ENCODE data around the gene ARL3. TPM values are rescaled to one million over a fixed set of nuclear protein-coding genes. Genes with fewer than 3 reads are reported as not detected.

ARL3 gene
- total RNA-seq, 1 experiment from 2014 or later = 13.3 TPM

DNA sequence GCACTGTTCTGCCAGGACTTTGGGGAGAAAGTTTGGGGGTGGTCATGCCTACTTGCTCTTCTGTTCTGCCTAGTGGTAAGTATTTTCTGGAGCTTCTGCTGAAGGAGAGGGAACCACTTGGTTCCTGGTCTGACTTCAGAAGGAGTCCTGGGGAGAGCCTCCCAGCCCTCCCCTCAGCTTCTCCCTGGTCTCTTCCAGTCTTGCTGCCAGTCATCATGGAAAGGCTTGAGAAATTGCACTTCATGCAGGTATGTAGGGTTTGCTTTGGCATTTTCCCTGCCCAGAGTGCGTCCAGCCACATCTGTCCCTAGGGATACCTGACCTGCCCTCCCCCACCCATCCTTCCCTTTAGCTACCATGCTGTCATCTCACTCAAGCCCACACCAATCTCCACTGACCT lies 18.5 kb upstream of the ARL3 start (continued):
- TF ChIP-seq E2F5 (CRISPR knock-in tag; IDR thresholded peaks at IDR 0.05) (no peak), TEAD1 (CRISPR knock-in tag; IDR thresholded peaks at IDR 0.05) (no peak), ZNF671 (CRISPR knock-in tag; IDR thresholded peaks at IDR 0.05) (no peak), MXD4 (CRISPR knock-in tag; IDR thresholded peaks at IDR 0.05; ENCODE audit: borderline replicate concordance) (no peak), ELF4 (CRISPR knock-in tag; IDR thresholded peaks at IDR 0.05; ENCODE audit: low read depth) (no peak), GABPB1 (CRISPR knock-in tag; IDR thresholded peaks at IDR 0.05) (no peak)
- TF ChIP-seq, protein P1, sequence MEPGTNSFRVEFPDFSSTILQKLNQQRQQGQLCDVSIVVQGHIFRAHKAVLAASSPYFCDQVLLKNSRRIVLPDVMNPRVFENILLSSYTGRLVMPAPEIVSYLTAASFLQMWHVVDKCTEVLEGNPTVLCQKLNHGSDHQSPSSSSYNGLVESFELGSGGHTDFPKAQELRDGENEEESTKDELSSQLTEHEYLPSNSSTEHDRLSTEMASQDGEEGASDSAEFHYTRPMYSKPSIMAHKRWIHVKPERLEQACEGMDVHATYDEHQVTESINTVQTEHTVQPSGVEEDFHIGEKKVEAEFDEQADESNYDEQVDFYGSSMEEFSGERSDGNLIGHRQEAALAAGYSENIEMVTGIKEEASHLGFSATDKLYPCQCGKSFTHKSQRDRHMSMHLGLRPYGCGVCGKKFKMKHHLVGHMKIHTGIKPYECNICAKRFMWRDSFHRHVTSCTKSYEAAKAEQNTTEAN (CRISPR knock-in tag; IDR thresholded peaks at IDR 0.05) = no peak
- TF ChIP-seq, protein P2, sequence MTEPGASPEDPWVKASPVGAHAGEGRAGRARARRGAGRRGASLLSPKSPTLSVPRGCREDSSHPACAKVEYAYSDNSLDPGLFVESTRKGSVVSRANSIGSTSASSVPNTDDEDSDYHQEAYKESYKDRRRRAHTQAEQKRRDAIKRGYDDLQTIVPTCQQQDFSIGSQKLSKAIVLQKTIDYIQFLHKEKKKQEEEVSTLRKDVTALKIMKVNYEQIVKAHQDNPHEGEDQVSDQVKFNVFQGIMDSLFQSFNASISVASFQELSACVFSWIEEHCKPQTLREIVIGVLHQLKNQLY (CRISPR knock-in tag; IDR thresholded peaks at IDR 0.05) = no peak

DNA sequence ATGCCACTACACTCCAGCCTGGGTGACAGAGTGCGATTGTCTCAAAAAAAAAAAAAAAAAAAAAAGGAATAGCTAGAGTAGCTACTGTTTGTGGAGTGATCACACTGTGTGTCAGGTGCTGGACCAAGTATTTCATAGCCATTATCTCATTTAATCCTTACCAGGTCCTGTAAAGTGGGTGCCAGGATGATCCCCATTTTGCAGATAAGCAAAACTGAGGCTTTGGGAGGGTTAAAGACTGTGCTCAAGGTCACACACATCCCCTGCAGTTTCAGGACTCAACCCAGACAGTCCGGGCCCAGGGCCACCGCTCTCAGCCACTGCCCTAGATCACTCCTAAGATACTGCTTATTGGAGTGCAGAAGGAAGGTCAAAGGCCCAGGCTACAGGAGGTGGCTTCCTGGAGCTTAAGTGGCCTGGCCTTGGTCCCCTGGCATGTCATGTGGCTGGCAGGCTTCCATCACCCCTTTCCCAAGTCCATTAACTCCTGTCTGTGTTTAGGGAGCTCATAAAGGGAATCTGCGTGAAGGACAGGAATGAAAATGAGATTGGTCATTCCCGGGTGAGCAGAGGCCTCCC lies 17.1 kb upstream of the ARL3 start:
- no peaks in the 10 kb centered on the region for H3K9me3 Mint-ChIP-seq
- DNase-seq (ENCODE audit: low spot score) (no peak), ATAC-seq (no peak)
- no peak overlapping the region for H3K4me3 Mint-ChIP-seq
- H3K27ac Mint-ChIP-seq = no peak overlapping the region
- TF ChIP-seq ZNF317 (CRISPR knock-in tag; IDR thresholded peaks at IDR 0.05; ENCODE audit: borderline replicate concordance, low read depth) (no peak), ZBTB21 (CRISPR knock-in tag; IDR thresholded peaks at IDR 0.05; ENCODE audit: borderline replicate concordance) (no peak), ATF3 (CRISPR knock-in tag; conservative IDR thresholded peaks at IDR 0.05) (no peak)
- H3K4me1 Mint-ChIP-seq = peaks cover 15% of the 10 kb centered on the region
- POLR2A ChIA-PET = interaction anchor here (0.5 kb wide), 1 partner anchor 43 kb away, joined by 4 read pairs; no protein-coding TSS in a partner anchor
- H3K36me3 Mint-ChIP-seq = peaks cover 60% of the 10 kb centered on the region
- no peaks in the 10 kb centered on the region for H3K27me3 Mint-ChIP-seq (ENCODE audit: low read depth)
- CTCF ChIA-PET = no interaction called here

- ChIA-PET POLR2A (no interaction called here), CTCF (no interaction called here)
- ATAC-seq (peak; percentile 96), DNase-seq (ENCODE audit: low spot score) (peak; percentile 94)
- Mint-ChIP-seq H3K9me3 (peaks cover under 1% of the 10 kb centered on the region), H3K4me1 (no peaks in the 10 kb centered on the region), H3K27ac (peak overlapping the region; percentile 78; the same call in 1 of the 2 replicates), H3K27me3 (ENCODE audit: low read depth) (no peaks in the 10 kb centered on the region), H3K36me3 (peaks cover 60% of the 10 kb centered on the region), H3K4me3 (no peak overlapping the region)
- 0 out of 2 replicates have a peak, but pooled peaks have one; percentile 63 for TF ChIP-seq FOXK1 (CRISPR knock-in tag; IDR thresholded peaks at IDR 0.05)
- no peak for TF ChIP-seq PRRX2 (CRISPR knock-in tag; IDR thresholded peaks at IDR 0.05)
- TF ChIP-seq CTCF (IDR thresholded peaks at IDR 0.05) = peak; percentile 88
- TF ChIP-seq, protein P3, sequence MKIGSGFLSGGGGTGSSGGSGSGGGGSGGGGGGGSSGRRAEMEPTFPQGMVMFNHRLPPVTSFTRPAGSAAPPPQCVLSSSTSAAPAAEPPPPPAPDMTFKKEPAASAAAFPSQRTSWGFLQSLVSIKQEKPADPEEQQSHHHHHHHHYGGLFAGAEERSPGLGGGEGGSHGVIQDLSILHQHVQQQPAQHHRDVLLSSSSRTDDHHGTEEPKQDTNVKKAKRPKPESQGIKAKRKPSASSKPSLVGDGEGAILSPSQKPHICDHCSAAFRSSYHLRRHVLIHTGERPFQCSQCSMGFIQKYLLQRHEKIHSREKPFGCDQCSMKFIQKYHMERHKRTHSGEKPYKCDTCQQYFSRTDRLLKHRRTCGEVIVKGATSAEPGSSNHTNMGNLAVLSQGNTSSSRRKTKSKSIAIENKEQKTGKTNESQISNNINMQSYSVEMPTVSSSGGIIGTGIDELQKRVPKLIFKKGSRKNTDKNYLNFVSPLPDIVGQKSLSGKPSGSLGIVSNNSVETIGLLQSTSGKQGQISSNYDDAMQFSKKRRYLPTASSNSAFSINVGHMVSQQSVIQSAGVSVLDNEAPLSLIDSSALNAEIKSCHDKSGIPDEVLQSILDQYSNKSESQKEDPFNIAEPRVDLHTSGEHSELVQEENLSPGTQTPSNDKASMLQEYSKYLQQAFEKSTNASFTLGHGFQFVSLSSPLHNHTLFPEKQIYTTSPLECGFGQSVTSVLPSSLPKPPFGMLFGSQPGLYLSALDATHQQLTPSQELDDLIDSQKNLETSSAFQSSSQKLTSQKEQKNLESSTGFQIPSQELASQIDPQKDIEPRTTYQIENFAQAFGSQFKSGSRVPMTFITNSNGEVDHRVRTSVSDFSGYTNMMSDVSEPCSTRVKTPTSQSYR (CRISPR knock-in tag; IDR thresholded peaks at IDR 0.05) = no peak
- TF ChIP-seq FOXP1 (CRISPR knock-in tag; IDR thresholded peaks at IDR 0.05; ENCODE audit: borderline replicate concordance) = peak; percentile 70; the same call in 1 of the 2 replicates
- TF ChIP-seq, protein P4, sequence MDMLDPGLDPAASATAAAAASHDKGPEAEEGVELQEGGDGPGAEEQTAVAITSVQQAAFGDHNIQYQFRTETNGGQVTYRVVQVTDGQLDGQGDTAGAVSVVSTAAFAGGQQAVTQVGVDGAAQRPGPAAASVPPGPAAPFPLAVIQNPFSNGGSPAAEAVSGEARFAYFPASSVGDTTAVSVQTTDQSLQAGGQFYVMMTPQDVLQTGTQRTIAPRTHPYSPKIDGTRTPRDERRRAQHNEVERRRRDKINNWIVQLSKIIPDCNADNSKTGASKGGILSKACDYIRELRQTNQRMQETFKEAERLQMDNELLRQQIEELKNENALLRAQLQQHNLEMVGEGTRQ (CRISPR knock-in tag; IDR thresholded peaks at IDR 0.05) = 0 out of 2 replicates have a peak, but pooled peaks have one; percentile 3
These were observed 15.1 kb upstream of the ARL3 start for GRCh38 chr10:102729029-102730026.

Measured in WTC11 (cell line).